ENCODE data around the gene CCDC146.

Gene CCDC146

GRCh38 chr7:77306231-77307067, 184.0 kb downstream of the CCDC146 start:
- TF ChIP-seq TAF1 (IDR thresholded peaks at IDR 0.05; ENCODE audit: borderline replicate concordance, insufficient read depth, low read length): no peak

GRCh38 chr7:77308792-77309191, 186.4 kb downstream of the CCDC146 start:
- TF ChIP-seq REST (IDR thresholded peaks at IDR 0.05; ENCODE audit: insufficient read depth in 1 of 2, low read depth in 2 of 2, low read length in 2 of 2) (no peak), FOXP2 (optimal IDR thresholded peaks at IDR 0.05; ENCODE audit: borderline replicate concordance, extremely low read depth, extremely low read length, insufficient read depth) (no peak), TAF1 (IDR thresholded peaks at IDR 0.05; ENCODE audit: borderline replicate concordance, insufficient read depth, low read length) (no peak), POLR2AphosphoS5 (IDR thresholded peaks at IDR 0.05; ENCODE audit: low read depth, low read length) (no peak), SIN3A (IDR thresholded peaks at IDR 0.05; ENCODE audit: borderline replicate concordance, insufficient read depth, low read length) (no peak)

- TF ChIP-seq FOXP2 (optimal IDR thresholded peaks at IDR 0.05; ENCODE audit: borderline replicate concordance, extremely low read depth, extremely low read length, insufficient read depth) (no peak), SIN3A (IDR thresholded peaks at IDR 0.05; ENCODE audit: borderline replicate concordance, insufficient read depth, low read length) (no peak), REST (IDR thresholded peaks at IDR 0.05; ENCODE audit: insufficient read depth in 1 of 2, low read depth in 2 of 2, low read length in 2 of 2) (no peak), POLR2AphosphoS5 (IDR thresholded peaks at IDR 0.05; ENCODE audit: low read depth, low read length) (no peak), TAF1 (IDR thresholded peaks at IDR 0.05; ENCODE audit: borderline replicate concordance, insufficient read depth, low read length) (no peak)
These were observed 187.4 kb downstream of the CCDC146 start for GRCh38 chr7:77309714-77310220.

- TF ChIP-seq REST (IDR thresholded peaks at IDR 0.05; ENCODE audit: insufficient read depth in 1 of 2, low read depth in 2 of 2, low read length in 2 of 2) (no peak), SIN3A (IDR thresholded peaks at IDR 0.05; ENCODE audit: borderline replicate concordance, insufficient read depth, low read length) (no peak), TAF1 (IDR thresholded peaks at IDR 0.05; ENCODE audit: borderline replicate concordance, insufficient read depth, low read length) (no peak), POLR2AphosphoS5 (IDR thresholded peaks at IDR 0.05; ENCODE audit: low read depth, low read length) (no peak), FOXP2 (optimal IDR thresholded peaks at IDR 0.05; ENCODE audit: borderline replicate concordance, extremely low read depth, extremely low read length, insufficient read depth) (no peak)
These were observed 188.6 kb downstream of the CCDC146 start for GRCh38 chr7:77310982-77311381.

GRCh38 chr7:77313085-77313484, 190.7 kb downstream of the CCDC146 start:
- TF ChIP-seq FOXP2 (optimal IDR thresholded peaks at IDR 0.05; ENCODE audit: borderline replicate concordance, extremely low read depth, extremely low read length, insufficient read depth) (no peak), SIN3A (IDR thresholded peaks at IDR 0.05; ENCODE audit: borderline replicate concordance, insufficient read depth, low read length) (no peak), POLR2AphosphoS5 (IDR thresholded peaks at IDR 0.05; ENCODE audit: low read depth, low read length) (no peak), TAF1 (IDR thresholded peaks at IDR 0.05; ENCODE audit: borderline replicate concordance, insufficient read depth, low read length) (no peak), REST (IDR thresholded peaks at IDR 0.05; ENCODE audit: insufficient read depth in 1 of 2, low read depth in 2 of 2, low read length in 2 of 2) (no peak)
